Fibroblast of lung (primary cell): ENCODE data around the gene MGLL. TPM values are rescaled to one million over a fixed set of nuclear protein-coding genes. Genes with fewer than 3 reads are reported as not detected.

Experiments
- DNase-seq, 2 donors: peaks; one replicate each; pipeline versions ENCODE4 v3.0.0 to v3.0.0-alpha.2; 2010; ENCODE audit warnings: low read depth in 2 of 2
- H2AFZ ChIP-seq: 2 replicates; pipeline ENCODE4 v1.5.1; 2012; ENCODE audit warnings: low read length, control low read depth, inconsistent platforms
- H3K27ac ChIP-seq: 2 replicates; pipeline ENCODE4 v1.5.1; 2011; ENCODE audit warnings: low read length, control low read depth; ENCODE audit not compliant: insufficient read depth
- H3K27me3 ChIP-seq: 2 replicates; pipeline ENCODE4 v1.5.1; 2011; ENCODE audit warnings: mild to moderate bottlenecking, low read length; ENCODE audit not compliant: control insufficient read depth, insufficient read depth
- H3K36me3 ChIP-seq: 2 replicates; pipeline ENCODE4 v1.5.1; 2011; ENCODE audit warnings: low read length; ENCODE audit not compliant: control insufficient read depth, insufficient read depth
- H3K4me1 ChIP-seq: 2 replicates; pipeline ENCODE4 v1.5.1; 2011; ENCODE audit warnings: low read length; ENCODE audit not compliant: control insufficient read depth, insufficient read depth; ENCODE audit errors: extremely low read depth
- H3K4me2 ChIP-seq: 2 replicates; pipeline ENCODE4 v1.5.1; 2011; ENCODE audit warnings: low read length, control low read depth; ENCODE audit not compliant: insufficient read depth; ENCODE audit errors: extremely low read depth
- H3K4me3 ChIP-seq, 4 experiments: fragments of 200-600 bp in 1 of 4; sonication (generic) in 1 of 4; replicated peaks in 1 of 4; 2 replicates each; pipeline ENCODE4 v1.5.1; 2011 to 2016; ENCODE audit warnings: low read length in 4 of 4, low read depth in 3 of 4, mild to moderate bottlenecking in 3 of 4, control low read depth in 2 of 4, inconsistent platforms in 1 of 4, mixed read lengths in 1 of 4; ENCODE audit not compliant: insufficient read depth in 1 of 4; ENCODE audit errors: control extremely low read depth in 1 of 4
- H3K79me2 ChIP-seq: 2 replicates; pipeline ENCODE4 v1.5.1; 2012; ENCODE audit warnings: mild to moderate bottlenecking, low read length, inconsistent platforms; ENCODE audit not compliant: control insufficient read depth, insufficient read depth
- H3K9ac ChIP-seq: 2 replicates; pipeline ENCODE4 v1.5.1; 2011; ENCODE audit warnings: mild to moderate bottlenecking, low read length, control low read depth; ENCODE audit not compliant: insufficient read depth
- H3K9me3 ChIP-seq: 2 replicates; pipeline ENCODE4 v1.5.1; 2012; ENCODE audit warnings: low read depth, low read length; ENCODE audit not compliant: control insufficient read depth, insufficient read depth
- H4K20me1 ChIP-seq: 2 replicates; pipeline ENCODE4 v1.5.1; 2011; ENCODE audit warnings: low read length; ENCODE audit not compliant: control insufficient read depth, insufficient read depth; ENCODE audit errors: extremely low read depth
- EZH2 ChIP-seq: IDR thresholded peaks from 2 replicates; pipeline ENCODE4 v1.5.1; 2012; ENCODE audit warnings: low read length, control low read depth, mild to moderate bottlenecking; ENCODE audit errors: missing control alignments
- polyA plus RNA-seq, 2 donors: library from polyadenylated mRNA; depleted of rRNA in 1 of 2; stranded (reverse) in 1 of 2; unstranded in 1 of 2; fragments of >200 nt; gene quantifications; 2 replicates each; pipeline ENCODE4 v1.2.1, GENCODE V29; 2011 to 2012; ENCODE audit warnings: missing spikeins in 1 of 2
- total RNA-seq: library from RNA; depleted of rRNA; stranded (reverse); fragments of >200 nt; gene quantifications from 2 replicates; pipeline ENCODE4 v1.2.1, GENCODE V29; 2014
- TF ChIP-seq, protein P1 (sequence below), 2 donors: IDR thresholded peaks in 1 of 2; conservative IDR thresholded peaks in 1 of 2; 1 replicate in 1 of 2; 2 replicates in 1 of 2; pipeline ENCODE4 v1.5.1; 2011 to 2012; ENCODE audit warnings: low read length in 2 of 2, control low read depth in 1 of 2, inconsistent platforms in 1 of 2, low read depth in 1 of 2, mild to moderate bottlenecking in 1 of 2

MGLL gene
- total and polyA plus RNA-seq, 2 donors (not counting 1 experiment from before 2014, with no cell fraction given): 60.1 to 122 TPM

DNA sequence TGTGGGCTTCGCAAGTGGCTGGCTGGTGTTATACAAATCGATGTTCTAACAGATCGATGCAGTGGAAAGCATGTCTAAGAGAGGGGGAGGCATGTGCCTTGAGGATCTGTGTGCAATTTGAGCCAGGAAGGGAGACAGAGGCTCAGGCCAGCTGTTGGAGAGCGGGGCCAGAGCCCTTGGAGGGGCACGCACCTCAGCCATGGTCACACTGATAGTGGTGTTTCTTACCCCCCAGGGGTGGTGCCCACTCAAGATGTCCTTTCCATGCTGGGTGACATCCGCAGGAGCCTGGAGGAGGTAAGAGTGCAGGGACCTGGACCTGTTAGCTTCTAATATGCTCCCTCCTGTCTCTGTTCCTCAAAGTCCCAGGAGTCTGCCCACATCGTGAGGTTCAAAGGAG is 153.4 kb downstream of the MGLL start:
- Histone ChIP-seq H3K4me1 (no peaks in the 10 kb centered on the region), H3K27me3 (no peaks in the 10 kb centered on the region), H3K79me2 (no peaks in the 10 kb centered on the region), H3K9me3 (no peaks in the 10 kb centered on the region), H2AFZ (no peak overlapping the region), H3K27ac (no peak overlapping the region), H4K20me1 (no peaks in the 10 kb centered on the region), H3K36me3 (no peaks in the 10 kb centered on the region), H3K4me3 (no peak overlapping the region), H3K4me2 (no peak overlapping the region), H3K9ac (no peak overlapping the region)
- no peak for DNase-seq
- no peak for TF ChIP-seq EZH2
- TF ChIP-seq, protein P1, sequence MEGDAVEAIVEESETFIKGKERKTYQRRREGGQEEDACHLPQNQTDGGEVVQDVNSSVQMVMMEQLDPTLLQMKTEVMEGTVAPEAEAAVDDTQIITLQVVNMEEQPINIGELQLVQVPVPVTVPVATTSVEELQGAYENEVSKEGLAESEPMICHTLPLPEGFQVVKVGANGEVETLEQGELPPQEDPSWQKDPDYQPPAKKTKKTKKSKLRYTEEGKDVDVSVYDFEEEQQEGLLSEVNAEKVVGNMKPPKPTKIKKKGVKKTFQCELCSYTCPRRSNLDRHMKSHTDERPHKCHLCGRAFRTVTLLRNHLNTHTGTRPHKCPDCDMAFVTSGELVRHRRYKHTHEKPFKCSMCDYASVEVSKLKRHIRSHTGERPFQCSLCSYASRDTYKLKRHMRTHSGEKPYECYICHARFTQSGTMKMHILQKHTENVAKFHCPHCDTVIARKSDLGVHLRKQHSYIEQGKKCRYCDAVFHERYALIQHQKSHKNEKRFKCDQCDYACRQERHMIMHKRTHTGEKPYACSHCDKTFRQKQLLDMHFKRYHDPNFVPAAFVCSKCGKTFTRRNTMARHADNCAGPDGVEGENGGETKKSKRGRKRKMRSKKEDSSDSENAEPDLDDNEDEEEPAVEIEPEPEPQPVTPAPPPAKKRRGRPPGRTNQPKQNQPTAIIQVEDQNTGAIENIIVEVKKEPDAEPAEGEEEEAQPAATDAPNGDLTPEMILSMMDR (conservative IDR thresholded peaks at IDR 0.05 in 1 of 2, IDR thresholded peaks at IDR 0.05 in 1 of 2; ENCODE audit: low read depth in 1 of 2, low read length in 2 of 2): no peak

DNA sequence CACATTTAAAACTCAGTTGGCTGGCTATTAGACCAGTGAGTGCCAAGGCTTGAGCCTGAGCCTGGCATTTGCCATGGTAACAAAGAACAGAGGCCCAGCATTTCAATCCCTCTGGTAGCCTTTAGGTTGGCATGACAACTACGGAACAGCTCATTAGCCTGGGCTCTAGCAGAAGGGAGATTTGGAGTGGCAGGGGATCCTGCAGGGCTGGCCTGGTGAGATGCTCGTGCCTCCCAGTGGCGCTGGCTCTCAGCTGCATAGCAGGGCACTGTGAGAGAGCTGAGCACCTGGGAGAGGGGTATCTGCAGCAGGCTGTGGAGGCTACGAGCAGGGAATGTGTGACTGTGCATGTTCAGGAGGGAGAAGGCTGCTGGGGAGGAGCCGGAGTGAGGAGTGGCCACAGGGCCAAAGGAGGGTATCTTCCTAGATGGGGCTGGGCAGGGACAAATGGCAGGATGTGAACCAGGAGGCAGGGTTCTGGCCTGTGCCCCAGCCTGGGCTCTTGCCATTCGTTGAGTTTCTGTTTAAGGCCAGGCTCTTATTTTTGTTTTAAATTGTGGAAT is 155.1 kb downstream of the MGLL start:
- H3K9ac ChIP-seq: no peak overlapping the region
- no peaks in the 10 kb centered on the region for H3K27me3 ChIP-seq
- no peak overlapping the region for H2AFZ ChIP-seq
- no peaks in the 10 kb centered on the region for H3K79me2 ChIP-seq
- no peak overlapping the region for H3K27ac ChIP-seq
- H3K36me3 ChIP-seq: no peaks in the 10 kb centered on the region
- no peak for DNase-seq
- H3K9me3 ChIP-seq: no peaks in the 10 kb centered on the region
- no peaks in the 10 kb centered on the region for H4K20me1 ChIP-seq
- no peak overlapping the region for H3K4me2 ChIP-seq
- TF ChIP-seq, protein P1 (conservative IDR thresholded peaks at IDR 0.05 in 1 of 2, IDR thresholded peaks at IDR 0.05 in 1 of 2; ENCODE audit: low read depth in 1 of 2, low read length in 2 of 2): no peak
- no peak overlapping the region for H3K4me3 ChIP-seq
- H3K4me1 ChIP-seq: no peaks in the 10 kb centered on the region

DNA sequence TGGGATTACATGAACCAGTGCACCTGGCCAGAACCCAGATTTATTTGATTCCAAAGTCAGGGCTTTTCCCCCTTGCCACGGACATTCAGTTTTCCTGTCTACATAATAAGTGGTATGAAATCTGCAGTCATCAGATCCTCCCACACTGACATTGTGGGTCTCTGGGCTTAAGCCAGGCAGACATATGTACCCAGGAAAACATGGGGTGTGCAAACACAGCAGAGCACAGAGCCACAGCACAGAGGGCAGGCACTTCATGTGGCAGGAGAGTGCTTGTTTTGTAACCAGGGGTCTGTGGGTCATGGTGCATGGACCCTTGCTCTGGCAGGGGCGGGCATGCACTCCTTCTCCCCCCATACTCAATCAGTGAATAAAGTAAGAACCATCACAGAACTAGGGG is 155.6 kb downstream of the MGLL start:
- no peaks in the 10 kb centered on the region for H3K9me3 ChIP-seq
- H3K36me3 ChIP-seq: no peaks in the 10 kb centered on the region
- TF ChIP-seq, protein P1 (conservative IDR thresholded peaks at IDR 0.05 in 1 of 2, IDR thresholded peaks at IDR 0.05 in 1 of 2; ENCODE audit: low read depth in 1 of 2, low read length in 2 of 2): no peak
- no peak for TF ChIP-seq EZH2
- H3K27me3 ChIP-seq: no peaks in the 10 kb centered on the region
- H3K27ac ChIP-seq: no peak overlapping the region
- no peak overlapping the region for H3K9ac ChIP-seq
- H4K20me1 ChIP-seq: no peaks in the 10 kb centered on the region
- no peaks in the 10 kb centered on the region for H3K79me2 ChIP-seq
- no peak overlapping the region for H3K4me3 ChIP-seq
- H3K4me1 ChIP-seq: no peaks in the 10 kb centered on the region
- H2AFZ ChIP-seq: no peak overlapping the region
- no peak for DNase-seq
- no peak overlapping the region for H3K4me2 ChIP-seq
